IMR-90 (cell line): Measurements from ENCODE around the gene MMP14. TPM values are rescaled to one million over a fixed set of nuclear protein-coding genes. Genes with fewer than 3 reads are reported as not detected.

Experiments used
- CHD1 ChIP-seq: IDR thresholded peaks from 2 replicates; pipeline ENCODE4 v1.6.1; 2012; ENCODE audit warnings: low read depth, low read length, improper control_type of control experiment
- RFX5 ChIP-seq: IDR thresholded peaks from 2 replicates; pipeline ENCODE4 v1.8.0; 2012; ENCODE audit warnings: low read depth, mild to moderate bottlenecking, low read length, moderate library complexity
- USF2 ChIP-seq: fragments of 150-350 bp; IDR thresholded peaks from 2 replicates; pipeline ENCODE4 v1.6.1; 2017; ENCODE audit warnings: mild to moderate bottlenecking, antibody characterized with exemption, low read length, low read depth
- polyA plus RNA-seq, 3 experiments: library from polyadenylated mRNA; depleted of rRNA; stranded (reverse); fragments of >200 nt; gene quantifications; 2 replicates each; pipeline ENCODE4 v1.2.3, GENCODE V29; 2012; ENCODE audit warnings: low replicate concordance in 1 of 3
- total RNA-seq: library from RNA; depleted of rRNA; stranded (reverse); fragments of >200 nt; gene quantifications from 2 replicates; pipeline ENCODE4 v1.2.3, GENCODE V29; 2012

Gene MMP14
- total and polyA plus RNA-seq, 2 of the 4 experiments (the other 2 are of a cell fraction): 156 to 315 TPM

GRCh38 chr14:22829661-22830442 is 6.5 kb upstream of the MMP14 start, which contains the start of gene MRPL52 (continued):
- TF ChIP-seq USF2 (peak; percentile 16; the same call in 1 of the 2 replicates), CHD1 (no peak), RFX5 (no peak)
